Loucy (cell line): ENCODE measurements around the gene ABCA7.

Experiments
- H2AFZ ChIP-seq: fragments of 200-600 bp; sonication (generic); 2 replicates; pipeline ENCODE4 v1.6.0; 2016; ENCODE audit warnings: antibody characterized with exemption, mild to moderate bottlenecking, low read length, moderate library complexity
- H3F3A ChIP-seq: fragments of 200-600 bp; 2 replicates; pipeline ENCODE4 v1.6.0; 2016; ENCODE audit warnings: antibody characterized with exemption, low read depth, mild to moderate bottlenecking
- H3K27me3 ChIP-seq: fragments of 200-600 bp; sonication (generic); 2 replicates; pipeline ENCODE4 v1.6.1; 2014; ENCODE audit warnings: low read length, mild to moderate bottlenecking; ENCODE audit not compliant: insufficient read depth, poor library complexity, severe bottlenecking
- H3K36me3 ChIP-seq: fragments of 200-600 bp; sonication (generic); 2 replicates; pipeline ENCODE4 v1.6.1; 2016; ENCODE audit warnings: low read length; ENCODE audit not compliant: insufficient read depth
- H3K4me1 ChIP-seq: fragments of 200-600 bp; sonication (generic); 2 replicates; pipeline ENCODE4 v1.5.1; 2014; ENCODE audit warnings: low read length, mild to moderate bottlenecking; ENCODE audit not compliant: insufficient read depth, poor library complexity, severe bottlenecking
- H3K4me2 ChIP-seq: fragments of 200-600 bp; sonication (generic); 2 replicates; pipeline ENCODE4 v1.6.0; 2014; ENCODE audit warnings: antibody characterized with exemption, low read length, low read depth, mild to moderate bottlenecking; ENCODE audit not compliant: poor library complexity, severe bottlenecking
- H3K4me3 ChIP-seq: fragments of 200-600 bp; sonication (generic); 2 replicates; pipeline ENCODE4 v1.5.1; 2014; ENCODE audit warnings: low read length, mild to moderate bottlenecking, mixed read lengths; ENCODE audit not compliant: poor library complexity, severe bottlenecking
- H3K79me2 ChIP-seq: fragments of 200-600 bp; sonication (generic); 2 replicates; pipeline ENCODE4 v1.6.1; 2014; ENCODE audit warnings: low read length; ENCODE audit not compliant: insufficient read depth
- H3K9ac ChIP-seq: fragments of 200-600 bp; sonication (generic); 2 replicates; pipeline ENCODE4 v1.6.0; 2014; ENCODE audit warnings: mild to moderate bottlenecking, low read depth, low read length, moderate library complexity; ENCODE audit not compliant: poor library complexity, severe bottlenecking
- H3K9me2 ChIP-seq: fragments of 200-600 bp; sonication (generic); replicated peaks from 2 replicates; pipeline ENCODE4 v1.6.1; 2016; ENCODE audit warnings: low read depth, low read length, mixed read lengths
- H3K9me3 ChIP-seq: fragments of 200-600 bp; sonication (generic); 2 replicates; pipeline ENCODE4 v1.6.1; 2014; ENCODE audit warnings: mild to moderate bottlenecking, antibody characterized with exemption, low read length, low read depth; ENCODE audit not compliant: insufficient read depth
- H4K20me1 ChIP-seq: fragments of 200-600 bp; sonication (generic); 2 replicates; pipeline ENCODE4 v1.6.0; 2014; ENCODE audit warnings: antibody characterized with exemption, low read length, mild to moderate bottlenecking; ENCODE audit not compliant: insufficient read depth, poor library complexity, severe bottlenecking
- CTCF ChIP-seq: fragments of 200-600 bp; sonication (generic); conservative IDR thresholded peaks from 2 replicates; pipeline ENCODE4 v1.5.1; 2014; ENCODE audit warnings: mild to moderate bottlenecking, antibody characterized with exemption, low read length
- EZH2phosphoT487 ChIP-seq: fragments of 200-600 bp; IDR thresholded peaks from 2 replicates; pipeline ENCODE4 v1.6.1; 2018; ENCODE audit warnings: antibody characterized with exemption, mild to moderate bottlenecking, moderate library complexity, borderline replicate concordance

Gene ABCA7

GRCh38 chr19:1046117-1046626 is 6.3 kb downstream of the ABCA7 start:
- Histone ChIP-seq H3K4me3 (no peak overlapping the region), H3K4me1 (peaks cover 2% of the 10 kb centered on the region), H3K36me3 (no peaks in the 10 kb centered on the region)

GRCh38 chr19:1046836-1047695 is 7.2 kb downstream of the ABCA7 start:
- Histone ChIP-seq H3K36me3 (no peaks in the 10 kb centered on the region), H3K4me1 (no peaks in the 10 kb centered on the region), H3K9me3 (no peaks in the 10 kb centered on the region), H3F3A (no peaks in the 10 kb centered on the region), H2AFZ (no peak overlapping the region), H3K9ac (no peak overlapping the region), H3K79me2 (no peaks in the 10 kb centered on the region), H3K4me3 (no peak overlapping the region), H3K27me3 (no peaks in the 10 kb centered on the region), H3K9me2 (no peaks in the 10 kb centered on the region), H3K4me2 (no peak overlapping the region), H4K20me1 (no peaks in the 10 kb centered on the region)
- no peak for TF ChIP-seq EZH2phosphoT487
- TF ChIP-seq CTCF, result no peak

More at GRCh38 chr19:1046117-1046626, 6.3 kb downstream of the ABCA7 start:
- H3K9me2 ChIP-seq, result no peaks in the 10 kb centered on the region
- H3K27me3 ChIP-seq, result no peaks in the 10 kb centered on the region
- no peak for TF ChIP-seq CTCF
- TF ChIP-seq EZH2phosphoT487, result no peak
- no peaks in the 10 kb centered on the region for H3F3A ChIP-seq
- H4K20me1 ChIP-seq, result no peaks in the 10 kb centered on the region
- no peak overlapping the region for H3K9ac ChIP-seq
- no peaks in the 10 kb centered on the region for H3K9me3 ChIP-seq
- H3K79me2 ChIP-seq, result no peaks in the 10 kb centered on the region
- H2AFZ ChIP-seq, result no peak overlapping the region
- H3K4me2 ChIP-seq, result no peak overlapping the region

- Histone ChIP-seq H3K79me2 (no peaks in the 10 kb centered on the region), H3K27me3 (no peaks in the 10 kb centered on the region), H3K4me2 (no peak overlapping the region), H3K9me3 (no peaks in the 10 kb centered on the region), H3K9ac (no peak overlapping the region), H3K9me2 (no peaks in the 10 kb centered on the region), H3F3A (no peaks in the 10 kb centered on the region), H3K4me1 (no peaks in the 10 kb centered on the region), H4K20me1 (no peaks in the 10 kb centered on the region), H2AFZ (no peak overlapping the region), H3K4me3 (no peak overlapping the region), H3K36me3 (no peaks in the 10 kb centered on the region)
- TF ChIP-seq CTCF, result no peak
- no peak for TF ChIP-seq EZH2phosphoT487
These were observed 7.8 kb downstream of the ABCA7 start for GRCh38 chr19:1047696-1048147.
